ENCODE measurements around the gene OPN3. TPM values are rescaled to one million over a fixed set of nuclear protein-coding genes. Genes with fewer than 3 reads are reported as not detected.

OPN3 gene
- total RNA-seq, 1 experiment from 2014 or later: 22.0 TPM

GRCh38 chr1:241647658-241648057, 7.5 kb upstream of the OPN3 start:
- H3K27ac Mint-ChIP-seq (ENCODE audit: unreplicated experiment): no peak overlapping the region
- H3K4me3 Mint-ChIP-seq (ENCODE audit: low read depth, unreplicated experiment): no peak overlapping the region
- CTCF ChIA-PET: no interaction called here
- BruUV-seq (replicated peaks): no TSS peak
- no peaks in the 10 kb centered on the region for H3K36me3 Mint-ChIP-seq (ENCODE audit: insufficient read depth, unreplicated experiment)
- peaks cover under 1% of the 10 kb centered on the region for H3K4me1 Mint-ChIP-seq (ENCODE audit: low read depth, unreplicated experiment)
- peaks cover 3% of the 10 kb centered on the region for H3K9me3 Mint-ChIP-seq (ENCODE audit: low read depth, unreplicated experiment)
- peaks cover 18% of the 10 kb centered on the region for H3K27me3 Mint-ChIP-seq (ENCODE audit: unreplicated experiment)
- no peak for DNase-seq
- intact Hi-C loops (cut with micrococcal nuclease; ENCODE audit: unreplicated experiment): no loop called here
- no peak for TF ChIP-seq CTCF (IDR thresholded peaks at IDR 0.05; ENCODE audit: unreplicated experiment)

- Mint-ChIP-seq H3K27ac (ENCODE audit: unreplicated experiment) (no peak overlapping the region), H3K36me3 (ENCODE audit: insufficient read depth, unreplicated experiment) (peaks cover under 1% of the 10 kb centered on the region), H3K9me3 (ENCODE audit: low read depth, unreplicated experiment) (peaks cover 3% of the 10 kb centered on the region), H3K4me1 (ENCODE audit: low read depth, unreplicated experiment) (peaks cover 15% of the 10 kb centered on the region), H3K4me3 (ENCODE audit: low read depth, unreplicated experiment) (no peak overlapping the region), H3K27me3 (ENCODE audit: unreplicated experiment) (peaks cover 18% of the 10 kb centered on the region)
- no TSS peak for BruUV-seq (replicated peaks)
- TF ChIP-seq CTCF (IDR thresholded peaks at IDR 0.05; ENCODE audit: unreplicated experiment): no peak
- CTCF ChIA-PET: interaction anchor here (0.6 kb wide), 1 partner anchor 410 kb away, joined by 3 read pairs; no protein-coding TSS in a partner anchor
- intact Hi-C loops (cut with micrococcal nuclease; ENCODE audit: unreplicated experiment): no loop called here
- no peak for DNase-seq
These were observed 6.0 kb upstream of the OPN3 start for GRCh38 chr1:241646201-241646600.

GRCh38 chr1:241645199-241645598, 5.0 kb upstream of the OPN3 start:
- CTCF ChIA-PET: interaction anchor here (1.3 kb wide), 1 partner anchor 13 kb away, joined by 4 read pairs; no protein-coding TSS in a partner anchor
- Mint-ChIP-seq H3K36me3 (ENCODE audit: insufficient read depth, unreplicated experiment) (peaks cover 11% of the 10 kb centered on the region), H3K9me3 (ENCODE audit: low read depth, unreplicated experiment) (peaks cover 5% of the 10 kb centered on the region), H3K27me3 (ENCODE audit: unreplicated experiment) (peaks cover 8% of the 10 kb centered on the region), H3K27ac (ENCODE audit: unreplicated experiment) (no peak overlapping the region), H3K4me1 (ENCODE audit: low read depth, unreplicated experiment) (peaks cover 25% of the 10 kb centered on the region), H3K4me3 (ENCODE audit: low read depth, unreplicated experiment) (no peak overlapping the region)
- no TSS peak for BruUV-seq (replicated peaks)
- TF ChIP-seq CTCF (IDR thresholded peaks at IDR 0.05; ENCODE audit: unreplicated experiment): no peak
- intact Hi-C loops (cut with micrococcal nuclease; ENCODE audit: unreplicated experiment): no loop called here
- DNase-seq: no peak

GRCh38 chr1:241644259-241644658, 4.1 kb upstream of the OPN3 start:
- Mint-ChIP-seq H3K4me3 (ENCODE audit: low read depth, unreplicated experiment) (no peak overlapping the region), H3K4me1 (ENCODE audit: low read depth, unreplicated experiment) (peaks cover 25% of the 10 kb centered on the region), H3K9me3 (ENCODE audit: low read depth, unreplicated experiment) (peaks cover 5% of the 10 kb centered on the region), H3K27me3 (ENCODE audit: unreplicated experiment) (no peaks in the 10 kb centered on the region), H3K27ac (ENCODE audit: unreplicated experiment) (no peak overlapping the region), H3K36me3 (ENCODE audit: insufficient read depth, unreplicated experiment) (peaks cover 20% of the 10 kb centered on the region)
- CTCF ChIA-PET: interaction anchor here (1.3 kb wide), 1 partner anchor 14 kb away, joined by 4 read pairs; no protein-coding TSS in a partner anchor
- no peak for TF ChIP-seq CTCF (IDR thresholded peaks at IDR 0.05; ENCODE audit: unreplicated experiment)
- intact Hi-C loops (cut with micrococcal nuclease; ENCODE audit: unreplicated experiment): no loop called here
- DNase-seq: no peak
- no TSS peak for BruUV-seq (replicated peaks)
